DOHH2 (cell line): Measurements from ENCODE around the gene SORBS1.

ENCODE experiments used
- H3F3A ChIP-seq: fragments of 200-600 bp; sonication (generic), shearing (Covaris generic); 2 replicates; pipeline ENCODE4 v1.6.0; 2016; ENCODE audit warnings: antibody characterized with exemption, mild to moderate bottlenecking; ENCODE audit not compliant: control insufficient read depth, insufficient read depth
- H3K27ac ChIP-seq: fragments of 200-600 bp; sonication (generic); 2 replicates; pipeline ENCODE4 v1.5.1; 2014; ENCODE audit warnings: low read depth, mild to moderate bottlenecking, low read length, moderate library complexity
- H3K27me3 ChIP-seq: fragments of 200-600 bp; sonication (generic); 2 replicates; pipeline ENCODE4 v1.6.1; 2014; ENCODE audit warnings: mild to moderate bottlenecking, low read length, mixed read lengths; ENCODE audit not compliant: control insufficient read depth
- H3K36me3 ChIP-seq: fragments of 200-600 bp; sonication (generic); 2 replicates; pipeline ENCODE4 v1.6.1; 2014; ENCODE audit warnings: mild to moderate bottlenecking, low read length, moderate library complexity, mixed read lengths; ENCODE audit not compliant: control insufficient read depth
- H3K4me1 ChIP-seq: fragments of 200-600 bp; sonication (generic); 2 replicates; pipeline ENCODE4 v1.6.1; 2014; ENCODE audit warnings: mild to moderate bottlenecking, low read length, mixed read lengths; ENCODE audit not compliant: control insufficient read depth
- H3K4me2 ChIP-seq: fragments of 200-600 bp; sonication (generic); 2 replicates; pipeline ENCODE4 v1.6.0; 2014; ENCODE audit warnings: mild to moderate bottlenecking, low read length, moderate library complexity
- H3K4me3 ChIP-seq: fragments of 200-600 bp; sonication (generic); 2 replicates; pipeline ENCODE4 v1.5.1; 2014; ENCODE audit warnings: mild to moderate bottlenecking, low read length, mixed read lengths
- H3K79me2 ChIP-seq: fragments of 200-600 bp; sonication (generic); 2 replicates; pipeline ENCODE4 v1.6.1; 2014; ENCODE audit warnings: mild to moderate bottlenecking, low read length, mixed read lengths; ENCODE audit not compliant: control insufficient read depth
- H3K9me2 ChIP-seq: fragments of 200-600 bp; sonication (generic); replicated peaks from 2 replicates; pipeline ENCODE4 v1.6.1; 2014; ENCODE audit warnings: mild to moderate bottlenecking, low read length, mixed read lengths; ENCODE audit not compliant: control insufficient read depth
- H3K9me3 ChIP-seq: fragments of 200-600 bp; sonication (generic); 2 replicates; pipeline ENCODE4 v1.6.1; 2014; ENCODE audit warnings: antibody characterized with exemption, low read length, mixed read lengths; ENCODE audit not compliant: control insufficient read depth, insufficient read depth
- H4K20me1 ChIP-seq: fragments of 200-600 bp; sonication (generic); 2 replicates; pipeline ENCODE4 v1.6.0; 2014; ENCODE audit warnings: low read depth, mild to moderate bottlenecking, antibody characterized with exemption, low read length, moderate library complexity; ENCODE audit not compliant: control insufficient read depth, insufficient read depth
- CTCF ChIP-seq: fragments of 200-600 bp; sonication (generic); IDR thresholded peaks from one replicate; pipeline ENCODE4 v1.5.1; 2014; ENCODE audit warnings: antibody characterized with exemption, mild to moderate bottlenecking, low read depth, low read length; ENCODE audit not compliant: poor library complexity, severe bottlenecking
- EZH2phosphoT487 ChIP-seq: fragments of 200-600 bp; sonication (generic); IDR thresholded peaks from 2 replicates; pipeline ENCODE4 v1.6.1; 2017; ENCODE audit warnings: borderline replicate concordance, mild to moderate bottlenecking, antibody characterized with exemption, low read length, moderate library complexity, mixed read lengths

The SORBS1 gene

GRCh38 chr10:95430231-95430951 lies 130.8 kb downstream of the SORBS1 start:
- Histone ChIP-seq H3K4me1 (no peaks in the 10 kb centered on the region), H3K4me3 (no peak overlapping the region)

GRCh38 chr10:95429639-95430038 lies 131.5 kb downstream of the SORBS1 start:
- no peak for TF ChIP-seq EZH2phosphoT487
- no peak for TF ChIP-seq CTCF
- Histone ChIP-seq H4K20me1 (no peaks in the 10 kb centered on the region), H3K36me3 (no peaks in the 10 kb centered on the region), H3K4me2 (no peak overlapping the region), H3K4me1 (no peaks in the 10 kb centered on the region), H3K27me3 (peaks cover 28% of the 10 kb centered on the region), H3K79me2 (no peaks in the 10 kb centered on the region), H3K9me3 (no peaks in the 10 kb centered on the region), H3K9me2 (no peaks in the 10 kb centered on the region), H3K27ac (no peak overlapping the region), H3F3A (no peaks in the 10 kb centered on the region), H3K4me3 (no peak overlapping the region)

More at GRCh38 chr10:95430231-95430951, 130.8 kb downstream of the SORBS1 start:
- Histone ChIP-seq H3K27ac (no peak overlapping the region), H3K79me2 (no peaks in the 10 kb centered on the region), H3K27me3 (peaks cover 23% of the 10 kb centered on the region), H3K9me2 (no peaks in the 10 kb centered on the region), H3K4me2 (no peak overlapping the region), H4K20me1 (no peaks in the 10 kb centered on the region), H3K36me3 (no peaks in the 10 kb centered on the region), H3F3A (no peaks in the 10 kb centered on the region), H3K9me3 (no peaks in the 10 kb centered on the region)
- TF ChIP-seq EZH2phosphoT487 (no peak), CTCF (peak; percentile 96)

- Histone ChIP-seq H3K4me2 (no peak overlapping the region), H3K9me2 (no peaks in the 10 kb centered on the region), H4K20me1 (no peaks in the 10 kb centered on the region), H3K27ac (no peak overlapping the region), H3K79me2 (no peaks in the 10 kb centered on the region), H3K4me1 (no peaks in the 10 kb centered on the region), H3K9me3 (no peaks in the 10 kb centered on the region), H3K27me3 (peaks cover 31% of the 10 kb centered on the region), H3K36me3 (no peaks in the 10 kb centered on the region), H3K4me3 (no peak overlapping the region), H3F3A (no peaks in the 10 kb centered on the region)
- TF ChIP-seq CTCF (no peak), EZH2phosphoT487 (no peak)
These were observed 132.5 kb downstream of the SORBS1 start for GRCh38 chr10:95428701-95429100.
